ENCODE measurements around the gene AGBL4. TPM values are rescaled to one million over a fixed set of nuclear protein-coding genes. Genes with fewer than 3 reads are reported as not detected.

AGBL4 gene
- total RNA-seq, 4 donors from 2014 or later = 0.19 to 1.0 (median 1.0) TPM; not detected in 1

GRCh38 chr1:48789903-48790302, 1233.9 kb downstream of the AGBL4 start:
- 57% methylated on average over 4 of the region's 4 CpGs for WGBS
- no peaks in the 10 kb centered on the region for H3K9me3 ChIP-seq
- H3K27me3 ChIP-seq = no peaks in the 10 kb centered on the region
- DNase-seq (ENCODE audit: low spot score in 2 of 2) = no peak
- no peaks in the 10 kb centered on the region for H3K4me1 ChIP-seq
- no peak overlapping the region for H3K27ac ChIP-seq
- H3K36me3 ChIP-seq = no peaks in the 10 kb centered on the region
- H3K4me3 ChIP-seq = no peak overlapping the region
- TF ChIP-seq EP300 (IDR thresholded peaks at IDR 0.05) (no peak), POLR2AphosphoS5 (IDR thresholded peaks at IDR 0.05) (no peak), POLR2A (IDR thresholded peaks at IDR 0.05) (no peak)
- TF ChIP-seq, protein P1, sequence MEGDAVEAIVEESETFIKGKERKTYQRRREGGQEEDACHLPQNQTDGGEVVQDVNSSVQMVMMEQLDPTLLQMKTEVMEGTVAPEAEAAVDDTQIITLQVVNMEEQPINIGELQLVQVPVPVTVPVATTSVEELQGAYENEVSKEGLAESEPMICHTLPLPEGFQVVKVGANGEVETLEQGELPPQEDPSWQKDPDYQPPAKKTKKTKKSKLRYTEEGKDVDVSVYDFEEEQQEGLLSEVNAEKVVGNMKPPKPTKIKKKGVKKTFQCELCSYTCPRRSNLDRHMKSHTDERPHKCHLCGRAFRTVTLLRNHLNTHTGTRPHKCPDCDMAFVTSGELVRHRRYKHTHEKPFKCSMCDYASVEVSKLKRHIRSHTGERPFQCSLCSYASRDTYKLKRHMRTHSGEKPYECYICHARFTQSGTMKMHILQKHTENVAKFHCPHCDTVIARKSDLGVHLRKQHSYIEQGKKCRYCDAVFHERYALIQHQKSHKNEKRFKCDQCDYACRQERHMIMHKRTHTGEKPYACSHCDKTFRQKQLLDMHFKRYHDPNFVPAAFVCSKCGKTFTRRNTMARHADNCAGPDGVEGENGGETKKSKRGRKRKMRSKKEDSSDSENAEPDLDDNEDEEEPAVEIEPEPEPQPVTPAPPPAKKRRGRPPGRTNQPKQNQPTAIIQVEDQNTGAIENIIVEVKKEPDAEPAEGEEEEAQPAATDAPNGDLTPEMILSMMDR (IDR thresholded peaks at IDR 0.05) = no peak

- Histone ChIP-seq H3K36me3 (no peaks in the 10 kb centered on the region), H3K4me3 (no peak overlapping the region), H3K9me3 (no peaks in the 10 kb centered on the region), H3K27ac (no peak overlapping the region), H3K4me1 (no peaks in the 10 kb centered on the region), H3K27me3 (no peaks in the 10 kb centered on the region)
- TF ChIP-seq, protein P1 (IDR thresholded peaks at IDR 0.05) = no peak
- no peak for TF ChIP-seq POLR2A (IDR thresholded peaks at IDR 0.05)
- no peak for TF ChIP-seq EP300 (IDR thresholded peaks at IDR 0.05)
- no peak for TF ChIP-seq POLR2AphosphoS5 (IDR thresholded peaks at IDR 0.05)
- DNase-seq (ENCODE audit: low spot score in 2 of 2) = no peak
- WGBS = 81% methylated on average over 1 of the region's 1 CpG
Observed at GRCh38 chr1:48785869-48786268, 1237.9 kb downstream of the AGBL4 start.

DNA sequence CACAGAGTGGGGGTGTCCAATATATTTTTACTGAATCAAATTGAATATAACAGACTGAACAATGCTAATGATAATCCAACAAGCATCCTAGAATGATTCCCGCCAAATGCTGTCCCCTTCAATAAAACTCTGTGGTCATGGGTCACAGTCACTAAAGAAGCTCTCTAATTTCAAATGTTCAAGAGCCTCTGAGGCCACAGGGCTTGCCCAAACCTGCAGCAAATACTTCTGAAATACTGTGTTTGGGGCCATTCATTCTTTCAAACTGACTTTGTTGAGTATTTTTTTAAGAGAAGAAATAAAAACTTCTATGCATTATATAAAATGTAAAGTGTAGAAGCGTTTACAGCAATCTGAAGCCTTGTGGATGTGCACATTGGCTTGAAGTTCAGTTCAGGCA, 1239.5 kb downstream of the AGBL4 start:
- H3K4me3 ChIP-seq = no peak overlapping the region
- H3K4me1 ChIP-seq = no peaks in the 10 kb centered on the region
- 75% methylated on average over 2 of the region's 2 CpGs for WGBS
- no peaks in the 10 kb centered on the region for H3K27me3 ChIP-seq
- H3K9me3 ChIP-seq = no peaks in the 10 kb centered on the region
- DNase-seq (ENCODE audit: low spot score in 2 of 2) = no peak
- no peak overlapping the region for H3K27ac ChIP-seq
- TF ChIP-seq EP300 (IDR thresholded peaks at IDR 0.05) (no peak), POLR2A (IDR thresholded peaks at IDR 0.05) (no peak), POLR2AphosphoS5 (IDR thresholded peaks at IDR 0.05) (no peak)
- TF ChIP-seq, protein P1 (IDR thresholded peaks at IDR 0.05) = no peak
- H3K36me3 ChIP-seq = no peaks in the 10 kb centered on the region

GRCh38 chr1:48777219-48777895, 1246.4 kb downstream of the AGBL4 start:
- Histone ChIP-seq H3K4me3 (peak overlapping the region; percentile 80), H3K36me3 (no peaks in the 10 kb centered on the region), H3K27ac (no peak overlapping the region), H3K4me1 (peaks cover 21% of the 10 kb centered on the region), H3K27me3 (no peaks in the 10 kb centered on the region), H3K9me3 (no peaks in the 10 kb centered on the region)
- WGBS = 13% methylated on average over 17 of the region's 17 CpGs
- no peak for DNase-seq (ENCODE audit: low spot score in 2 of 2)
- TF ChIP-seq POLR2A (IDR thresholded peaks at IDR 0.05) = no peak
- no peak for TF ChIP-seq EP300 (IDR thresholded peaks at IDR 0.05)
- TF ChIP-seq, protein P1 (IDR thresholded peaks at IDR 0.05) = no peak
- TF ChIP-seq POLR2AphosphoS5 (IDR thresholded peaks at IDR 0.05) = no peak

DNA sequence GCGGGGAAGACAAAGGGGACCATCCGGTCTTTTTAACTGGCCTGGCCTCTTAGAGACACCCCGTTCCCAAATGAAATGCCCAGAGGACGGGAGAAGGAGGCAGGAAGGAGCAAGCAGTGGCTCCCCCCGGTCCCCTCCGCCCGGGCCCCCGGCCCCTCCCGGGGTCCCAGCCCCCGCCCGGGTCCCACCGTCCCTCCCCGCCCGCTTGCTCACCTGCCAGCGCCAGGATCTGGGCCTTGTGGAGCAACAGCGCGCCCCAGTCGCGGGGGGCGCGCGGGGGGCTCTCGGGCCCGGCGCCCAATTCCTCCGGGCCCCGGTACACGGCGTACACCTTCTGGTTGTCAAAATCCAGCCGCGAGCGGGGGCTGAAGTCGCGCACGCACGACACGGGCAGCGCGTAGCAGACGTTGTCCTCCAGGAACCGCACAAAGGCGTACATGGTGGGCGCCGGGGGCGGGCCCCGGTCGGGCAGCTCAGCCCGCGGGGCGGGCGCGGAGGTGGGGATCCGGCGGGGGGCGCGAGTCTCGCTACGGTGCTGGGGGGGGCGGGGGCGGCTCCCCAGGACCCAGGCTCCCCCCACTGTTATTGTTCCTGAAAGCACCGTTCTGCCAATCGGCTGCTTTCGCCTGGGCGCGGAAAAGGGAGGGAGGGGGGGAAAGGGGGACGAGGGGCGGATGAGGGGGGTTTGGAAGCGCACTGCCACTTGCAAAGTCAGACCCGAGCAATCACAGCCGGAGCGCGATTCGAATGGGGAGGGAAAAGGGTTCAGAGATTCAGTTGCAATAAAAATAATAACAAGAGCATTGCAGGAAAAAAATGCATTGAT, 1247.1 kb downstream of the AGBL4 start, which contains the start of gene BEND5:
Gene BEND5, minus strand, starts transcription at position 499 of the 826 bp plus-strand sequence. Its CDS starts 60 bp downstream, at position 439.
- Histone ChIP-seq H3K4me1 (peaks cover 21% of the 10 kb centered on the region), H3K4me3 (peak within 1 kb of the TSS; percentile 80), H3K27me3 (no peaks in the 10 kb centered on the region), H3K36me3 (no peaks in the 10 kb centered on the region), H3K27ac (peak within 1 kb of the TSS; percentile 77), H3K9me3 (no peaks in the 10 kb centered on the region)
- WGBS = 2% methylated on average over 47 of the region's 73 CpGs
- TF ChIP-seq EP300 (IDR thresholded peaks at IDR 0.05) = no peak
- TF ChIP-seq, protein P1 (IDR thresholded peaks at IDR 0.05) = no peak
- TF ChIP-seq POLR2AphosphoS5 (IDR thresholded peaks at IDR 0.05) = no peak
- no peak for TF ChIP-seq POLR2A (IDR thresholded peaks at IDR 0.05)
- DNase-seq (ENCODE audit: low spot score in 2 of 2) = peak; percentile 69 to 87
